Measurements from ENCODE around the gene PAQR7.

DNA sequence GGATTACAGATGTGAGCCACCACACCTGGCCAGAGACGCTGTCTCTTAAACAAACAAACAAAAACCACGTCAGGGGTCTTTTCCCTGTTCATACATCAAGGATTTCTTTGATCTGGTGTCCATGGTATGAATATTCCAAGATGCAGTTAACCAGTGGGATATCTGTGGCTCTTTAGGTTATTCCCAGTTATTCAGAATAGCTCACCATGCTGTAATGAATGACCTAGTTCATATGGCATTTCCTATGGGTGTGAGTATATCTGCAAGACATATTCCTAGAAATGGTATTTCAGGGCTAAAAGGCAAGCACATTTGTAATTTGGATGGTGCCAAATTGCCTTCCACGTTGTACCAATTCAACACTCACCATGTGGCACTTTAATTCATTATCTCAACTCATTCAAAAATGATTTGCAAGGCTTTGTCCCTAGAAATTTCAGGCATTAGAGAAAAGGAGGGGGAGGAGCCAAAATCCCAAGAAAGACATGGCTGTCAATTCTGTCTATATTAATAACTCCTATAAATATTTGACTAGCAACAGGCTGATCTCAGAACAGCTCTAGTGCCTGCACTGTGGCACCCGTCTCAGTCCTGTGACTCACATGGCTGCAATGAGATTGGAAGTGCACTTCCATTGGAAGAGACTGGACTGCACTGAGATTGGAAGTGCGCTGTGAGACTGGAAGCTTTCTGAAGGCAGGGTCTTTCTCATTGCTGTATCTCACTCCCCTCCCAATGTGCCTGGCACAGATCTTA lies 36.7 kb upstream of the PAQR7 start:
- TF ChIP-seq CTCF (IDR thresholded peaks at IDR 0.05; ENCODE audit: low read length) (no peak), EZH2 (IDR thresholded peaks at IDR 0.05; ENCODE audit: borderline replicate concordance, low read length) (no peak)

Measured in OCI-LY1 (cell line).